Lower leg skin (tissue), 3 donors: ENCODE results near the gene YBX3.

Experiments
- CTCF ChIP-seq, 3 donors: fragments of 450-650 bp; IDR thresholded peaks; one replicate each; pipeline ENCODE4 v1.5.1; 2016; ENCODE audit warnings: antibody characterized with exemption in 3 of 3, mild to moderate bottlenecking in 3 of 3, moderate library complexity in 2 of 3
- POLR2A ChIP-seq, 2 donors: fragments of 450-650 bp; IDR thresholded peaks; one replicate each; pipeline ENCODE4 v1.6.1; 2016 to 2017; ENCODE audit warnings: antibody characterized with exemption in 2 of 2, mild to moderate bottlenecking in 1 of 2, moderate library complexity in 1 of 2

- TF ChIP-seq POLR2A (IDR thresholded peaks at IDR 0.05) (no peak), CTCF (IDR thresholded peaks at IDR 0.05) (no peak)
These were observed 70.9 kb downstream of the YBX3 start for GRCh38 chr12:10652192-10652591.
